ENCODE measurements around the gene PPP1R1C.

PPP1R1C gene

GRCh38 chr2:182115258-182115657 is 129.6 kb downstream of the PPP1R1C start:
- DNase-seq, result no peak

GRCh38 chr2:182116774-182117173 is 131.1 kb downstream of the PPP1R1C start:
- no peak for DNase-seq

- DNase-seq, result no peak
These were observed 131.5 kb downstream of the PPP1R1C start for GRCh38 chr2:182117196-182117595.

GRCh38 chr2:182128821-182129707 is 143.4 kb downstream of the PPP1R1C start:
- no peak for DNase-seq

- no peak for DNase-seq
These were observed 147.0 kb downstream of the PPP1R1C start for GRCh38 chr2:182132605-182133004.

- no peak for DNase-seq
These were observed 147.7 kb downstream of the PPP1R1C start for GRCh38 chr2:182133195-182133891.

GRCh38 chr2:182134201-182134600 is 148.5 kb downstream of the PPP1R1C start:
- no peak for DNase-seq

- DNase-seq, result no peak
These were observed 156.4 kb downstream of the PPP1R1C start for GRCh38 chr2:182142062-182142461.

GRCh38 chr2:182144041-182144775 is 158.6 kb downstream of the PPP1R1C start:
- DNase-seq, result no peak

- DNase-seq, result no peak
These were observed 159.1 kb downstream of the PPP1R1C start for GRCh38 chr2:182144776-182145165.

GRCh38 chr2:182148344-182148743 is 162.7 kb downstream of the PPP1R1C start:
- DNase-seq, result no peak

GRCh38 chr2:182163878-182164277 is 178.2 kb downstream of the PPP1R1C start:
- no peak for DNase-seq

GRCh38 chr2:182164686-182165085 is 179.0 kb downstream of the PPP1R1C start:
- no peak for DNase-seq

- DNase-seq, result no peak
These were observed 179.5 kb downstream of the PPP1R1C start for GRCh38 chr2:182165202-182165601.

- DNase-seq, result no peak
These were observed 180.8 kb downstream of the PPP1R1C start for GRCh38 chr2:182166406-182166805.

- no peak for DNase-seq
These were observed 181.2 kb downstream of the PPP1R1C start for GRCh38 chr2:182166841-182167240.
